Measurements from ENCODE around the gene COL27A1. TPM values are rescaled to one million over a fixed set of nuclear protein-coding genes. Genes with fewer than 3 reads are reported as not detected.
"Not testable (repeated sequence)": the region's sequence is repeated elsewhere in the genome, so short reads cannot be mapped to it uniquely, and the experiment has no call there.

The COL27A1 gene
- polyA plus RNA-seq, 5 donors: 117 to 182 (median 145) TPM

DNA sequence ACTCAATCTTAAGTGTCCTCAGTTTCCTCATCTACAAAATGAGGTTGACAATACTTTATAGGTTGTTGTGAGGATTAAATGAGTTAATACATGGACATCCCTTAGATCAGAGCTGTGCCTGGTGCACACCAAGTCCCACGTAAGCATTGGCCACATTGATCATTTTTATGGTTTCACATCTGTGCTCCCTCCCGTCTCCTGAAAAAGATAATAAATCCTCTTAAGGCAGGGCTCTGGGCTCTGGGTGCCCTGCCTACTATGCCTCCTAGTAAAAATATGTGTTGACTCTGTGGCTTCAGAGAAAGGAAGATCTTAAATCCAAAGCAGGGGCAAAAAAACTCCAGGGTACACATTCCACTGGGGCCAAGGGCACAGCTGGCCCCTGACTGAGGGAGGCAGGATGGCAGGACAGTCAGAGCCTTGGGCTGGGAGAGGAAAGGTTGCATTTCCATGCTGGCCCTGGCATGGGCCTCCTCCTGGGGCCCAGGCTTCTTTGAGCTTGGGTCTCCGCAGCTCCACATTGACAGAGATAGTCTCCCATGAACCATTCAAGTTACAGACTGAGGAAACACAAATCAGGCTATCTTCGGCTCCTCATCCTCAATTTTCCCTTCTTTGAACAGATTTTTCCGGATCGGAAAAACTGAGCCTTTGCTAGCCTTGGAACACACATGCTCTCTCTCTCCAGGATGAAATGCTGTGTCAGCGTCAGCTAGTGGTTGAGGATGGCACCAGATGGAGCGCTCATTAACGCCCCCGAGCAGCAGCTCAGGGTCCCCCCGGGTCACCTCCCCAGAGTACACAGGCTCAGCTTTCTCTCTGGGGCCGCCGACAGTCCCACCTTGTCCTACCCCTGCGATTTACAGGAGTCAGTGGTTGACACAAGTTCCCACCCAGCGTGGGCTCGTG is 33.9 kb upstream of the COL27A1 start:
- DNase-seq: no peak

DNA sequence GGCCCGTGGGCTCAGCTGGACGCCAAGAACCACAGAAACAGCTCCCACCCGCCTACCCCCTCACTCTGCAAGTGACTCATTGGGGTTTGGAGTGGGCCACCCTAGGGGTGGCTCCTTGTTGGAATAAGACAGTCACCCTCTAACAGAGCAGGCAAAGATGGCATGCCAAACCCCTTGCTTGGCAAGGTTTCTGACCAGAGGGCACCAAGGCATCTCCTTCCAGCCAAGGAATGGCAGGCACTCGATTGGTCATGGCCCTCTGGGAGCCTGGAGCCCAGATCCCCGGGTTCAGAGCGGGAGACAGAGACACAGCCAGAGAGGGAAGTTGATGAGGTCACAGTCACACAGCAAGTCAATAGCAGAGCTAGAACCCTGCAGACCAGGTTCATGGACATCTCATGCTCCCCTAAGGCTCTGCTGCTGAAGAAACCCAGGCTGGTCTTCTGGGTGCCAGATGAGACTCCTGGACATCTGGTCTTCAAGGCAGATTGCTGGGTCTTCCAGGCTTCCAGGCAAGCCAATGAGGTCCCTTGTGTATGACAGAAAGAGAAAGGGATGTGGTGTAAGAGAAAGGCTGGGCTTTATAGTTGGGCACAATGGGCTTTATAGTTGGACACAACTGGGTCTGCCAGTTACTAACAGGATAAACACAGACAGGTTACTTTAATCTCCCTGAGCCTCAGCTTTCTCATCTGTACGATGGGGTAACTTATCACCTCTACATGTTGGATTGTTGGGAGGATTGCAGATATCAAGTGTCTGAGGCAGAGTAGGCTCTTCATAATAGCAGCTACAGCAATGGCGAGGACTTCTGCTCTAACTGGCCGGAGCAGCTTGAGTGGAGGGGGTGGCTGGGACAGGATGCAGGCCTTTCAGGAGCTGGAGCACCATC is 33.0 kb upstream of the COL27A1 start:
- no peak for DNase-seq

DNA sequence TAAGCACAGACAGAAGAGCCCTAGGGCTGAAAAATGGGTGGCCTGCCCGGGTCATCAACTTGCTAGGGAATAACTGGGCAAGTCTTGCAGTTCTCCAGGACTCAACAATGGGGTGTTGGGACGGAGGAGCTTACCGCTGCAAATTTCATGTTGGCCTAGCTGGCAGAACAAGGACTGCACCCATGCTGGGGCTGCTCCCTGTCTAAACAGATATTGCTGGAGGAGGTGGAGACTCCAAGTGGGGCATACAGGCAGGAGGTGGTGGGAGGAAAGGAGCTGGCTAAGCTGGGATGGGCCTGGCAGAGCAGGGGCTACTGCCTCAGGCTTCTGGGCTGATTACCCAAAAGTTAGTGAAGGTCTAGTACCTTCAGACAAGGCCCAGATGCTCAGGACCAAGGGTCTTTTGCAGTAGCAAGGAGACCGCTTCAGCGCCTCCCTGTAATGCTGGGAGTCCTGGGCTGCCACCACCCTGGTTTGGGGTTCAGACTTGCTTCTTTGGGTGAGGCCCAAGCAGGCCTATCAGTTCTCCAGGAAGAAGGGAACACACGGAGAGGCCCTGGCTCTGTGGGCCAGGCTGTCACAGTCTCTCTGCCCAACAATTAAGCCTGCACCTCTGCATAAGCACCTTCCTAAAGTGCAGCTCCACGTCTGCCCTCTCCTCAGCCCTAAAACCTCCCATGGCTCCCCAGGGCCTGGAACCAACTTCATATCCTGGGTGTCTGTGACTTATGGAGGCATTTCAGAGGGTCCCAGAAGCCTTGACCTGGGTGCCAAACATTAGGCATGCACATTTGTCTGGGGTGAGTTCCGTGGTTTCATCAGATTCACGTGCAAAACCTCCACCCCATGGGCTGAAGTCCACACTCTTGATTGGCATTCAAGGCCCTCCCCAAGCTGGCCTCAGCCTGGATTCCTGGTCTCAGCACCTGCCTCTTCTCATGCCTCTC is 32.0 kb upstream of the COL27A1 start:
- no peak for DNase-seq

DNA sequence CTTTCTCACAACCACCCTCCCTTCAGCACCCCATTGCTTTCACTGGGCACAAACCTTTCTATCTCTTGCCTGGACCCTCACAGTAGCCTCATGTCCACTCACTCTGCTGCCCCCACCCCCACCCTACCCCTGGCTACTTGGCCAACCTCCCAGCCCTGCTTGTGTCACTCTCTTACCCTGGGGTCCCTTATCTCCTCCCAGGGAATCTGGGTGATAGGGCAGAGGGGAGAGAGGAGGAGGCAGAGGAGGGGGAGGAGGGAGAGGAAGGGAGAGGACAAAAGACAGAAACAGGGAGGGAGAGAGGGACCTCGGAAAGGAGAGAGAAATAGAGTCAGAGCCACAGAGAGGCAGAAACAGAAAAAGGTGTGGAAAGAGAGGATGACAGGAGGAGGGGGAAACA is 31.2 kb upstream of the COL27A1 start:
- no peak for DNase-seq

DNA sequence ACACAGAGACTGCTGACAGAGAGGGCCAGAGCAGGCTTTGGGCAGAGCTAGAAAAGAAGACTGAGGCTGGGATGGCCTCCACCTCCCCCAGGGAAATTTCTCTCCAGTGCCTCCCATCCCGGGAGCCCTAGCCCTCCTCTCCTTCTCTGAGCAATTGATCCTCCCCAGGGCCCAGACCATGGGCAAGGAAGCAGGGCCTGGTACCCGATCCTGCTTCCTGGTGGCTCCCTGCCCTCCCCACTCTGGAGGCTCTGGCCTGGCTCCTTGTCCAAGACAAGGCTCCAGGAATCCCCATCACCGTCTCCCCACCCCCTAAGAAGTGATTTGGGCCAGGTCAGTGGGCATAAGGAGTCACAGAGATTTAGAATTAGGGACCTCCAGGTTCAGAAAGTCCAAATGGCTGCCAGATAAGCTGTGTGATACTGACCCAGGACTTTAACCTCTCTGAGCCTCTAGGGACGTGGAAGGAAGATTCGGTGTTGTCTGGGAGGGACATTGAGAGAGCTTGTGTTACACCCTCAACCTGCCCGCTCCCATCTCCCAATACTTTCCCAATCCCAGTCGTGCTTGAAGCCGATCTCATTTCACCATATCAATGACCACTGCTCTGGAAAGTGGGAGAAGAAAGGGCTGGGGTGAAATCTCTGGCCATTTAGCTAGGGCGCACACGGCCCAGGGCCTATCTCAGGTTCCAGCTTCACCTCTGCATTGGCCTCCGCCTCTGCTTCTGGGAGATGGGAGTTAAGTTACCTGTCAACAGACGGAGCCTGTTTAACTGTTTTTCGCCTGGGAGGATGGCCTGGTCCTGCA is 30.5 kb upstream of the COL27A1 start:
- DNase-seq: no peak

DNA sequence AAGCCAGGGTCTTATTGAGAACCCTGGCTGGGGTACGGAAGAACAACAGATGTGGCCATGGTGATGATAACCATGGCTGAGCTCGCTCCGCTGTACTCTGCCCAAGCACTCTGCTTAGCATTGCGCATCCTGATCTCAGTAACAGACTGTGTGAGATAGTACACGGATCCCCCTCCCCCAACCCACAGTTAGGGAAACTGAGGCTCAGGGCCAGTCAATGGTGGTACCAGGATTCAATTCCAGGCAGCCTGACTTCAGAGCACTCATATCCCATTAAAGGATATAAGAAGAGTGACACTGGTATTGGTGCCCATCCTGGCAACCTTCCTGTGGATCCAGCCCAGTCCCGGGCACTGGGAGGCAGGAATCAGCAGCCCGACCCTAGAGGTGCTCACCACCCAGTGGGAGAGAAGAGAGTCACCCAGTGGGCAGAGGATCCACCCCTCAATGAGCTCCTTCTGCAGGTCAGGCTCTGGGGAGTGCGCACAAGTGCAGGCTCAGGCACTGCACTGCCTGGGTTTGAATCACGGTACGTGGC is 29.8 kb upstream of the COL27A1 start:
- no peak for DNase-seq

DNA sequence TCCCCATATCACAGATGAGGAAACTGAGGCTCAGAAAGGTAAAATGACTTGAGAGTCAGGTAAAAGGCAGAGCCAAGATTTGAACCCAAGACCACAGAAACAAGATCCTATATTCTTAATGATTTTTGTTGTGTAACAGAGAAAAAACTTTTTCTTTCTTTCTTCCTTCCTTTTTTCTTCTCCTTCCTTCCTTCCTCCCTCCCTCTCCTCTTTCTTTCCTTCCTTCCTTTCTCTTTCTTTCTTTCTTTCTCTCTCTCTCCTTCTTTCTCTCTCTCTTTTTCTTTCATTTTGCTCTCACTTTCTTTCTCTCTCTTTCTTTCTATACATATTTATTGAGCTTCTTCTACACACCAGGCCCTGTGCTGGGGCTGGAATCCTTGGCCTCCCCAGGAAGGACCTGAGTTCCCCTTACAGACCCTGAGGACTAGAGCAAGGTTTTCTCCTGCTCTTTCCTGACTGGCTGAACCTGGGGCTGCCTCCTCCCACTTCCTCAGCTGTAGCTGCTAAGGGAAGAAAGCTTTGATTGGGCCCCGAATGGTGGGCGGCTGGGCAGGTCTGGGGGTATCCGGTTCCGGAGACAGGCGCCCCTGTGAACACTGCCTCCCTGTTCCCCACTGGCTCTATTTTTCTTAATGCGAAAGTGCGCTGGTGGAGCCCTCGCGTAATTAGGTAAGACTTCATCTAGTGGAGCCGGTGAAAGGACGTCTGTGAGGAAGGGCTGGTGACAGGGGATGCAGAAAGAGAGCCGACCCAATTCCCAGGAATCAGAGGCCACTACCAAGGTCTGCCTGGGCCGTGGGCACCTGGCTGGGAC is 28.9 kb upstream of the COL27A1 start:
- DNase-seq: no peak

DNA sequence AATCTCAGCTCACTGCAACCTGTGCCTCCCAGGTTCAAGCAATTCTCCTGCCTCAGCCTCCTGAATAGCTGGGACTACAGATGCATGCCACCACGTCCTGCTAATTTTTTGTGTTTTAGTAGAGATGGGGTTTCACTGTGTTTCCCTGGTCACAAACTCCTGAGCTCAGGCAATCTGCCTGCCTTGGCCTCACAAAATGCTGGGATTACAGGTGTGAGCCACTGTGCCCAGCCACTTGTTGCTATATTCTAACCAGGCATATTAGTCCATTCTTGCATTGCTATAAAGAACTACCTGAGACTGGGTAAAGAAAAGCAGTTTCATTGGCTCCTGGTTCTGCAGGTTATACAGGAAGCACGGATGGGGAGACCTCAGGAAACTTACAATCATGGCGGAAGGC is 26.6 kb upstream of the COL27A1 start:
- not testable (repeated sequence) for DNase-seq

DNA sequence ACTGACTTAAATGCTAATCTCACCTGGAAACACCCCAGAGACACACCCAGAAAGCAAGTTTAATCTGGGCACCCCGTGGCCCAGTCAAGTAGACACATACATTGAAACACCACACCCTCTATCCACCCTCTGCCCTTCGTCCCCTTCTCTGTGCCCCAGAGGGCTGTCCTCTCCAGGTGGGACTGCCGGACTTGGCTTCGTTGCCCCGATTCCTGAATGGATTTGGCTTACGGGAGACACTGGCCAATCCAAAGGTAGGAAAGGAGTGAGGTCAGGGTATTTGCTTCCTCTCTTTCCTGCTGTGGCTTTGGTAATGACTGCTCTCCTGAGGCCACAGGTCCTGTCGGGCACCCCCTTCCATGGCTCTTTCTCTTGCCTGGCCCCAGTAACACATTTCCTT is 25.2 kb upstream of the COL27A1 start:
- no peak for DNase-seq

DNA sequence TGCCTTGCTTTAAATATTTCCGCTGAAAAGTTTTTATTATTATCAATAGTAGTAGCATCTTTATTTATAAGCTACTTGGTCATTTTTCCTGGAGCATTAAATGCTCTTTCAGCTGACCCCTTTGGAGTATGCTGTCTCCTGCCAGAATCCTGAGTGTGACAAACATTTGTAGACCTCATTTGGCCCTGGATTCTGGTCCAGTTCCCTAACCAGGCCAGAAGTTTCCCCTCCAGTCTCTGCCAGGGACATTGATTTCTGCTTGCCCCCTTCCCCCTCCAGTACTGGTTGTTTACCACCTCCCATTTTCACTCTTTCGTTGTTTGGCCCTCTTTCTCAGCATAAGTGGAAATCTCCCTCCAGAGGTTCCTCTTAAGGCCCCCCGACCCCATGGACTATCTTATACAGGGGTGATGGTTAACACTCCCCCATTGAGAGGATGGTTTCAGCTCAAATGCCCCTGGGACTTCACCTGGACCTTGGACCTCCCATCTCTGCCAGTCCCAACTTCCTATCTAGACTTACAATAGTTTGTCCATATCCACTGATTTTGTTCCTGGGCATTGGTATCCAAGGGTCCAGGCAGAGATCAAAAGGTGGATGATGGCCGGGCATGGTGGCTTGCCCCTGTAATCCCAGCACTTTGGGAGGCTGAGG is 24.6 kb upstream of the COL27A1 start:
- no peak for DNase-seq

DNA sequence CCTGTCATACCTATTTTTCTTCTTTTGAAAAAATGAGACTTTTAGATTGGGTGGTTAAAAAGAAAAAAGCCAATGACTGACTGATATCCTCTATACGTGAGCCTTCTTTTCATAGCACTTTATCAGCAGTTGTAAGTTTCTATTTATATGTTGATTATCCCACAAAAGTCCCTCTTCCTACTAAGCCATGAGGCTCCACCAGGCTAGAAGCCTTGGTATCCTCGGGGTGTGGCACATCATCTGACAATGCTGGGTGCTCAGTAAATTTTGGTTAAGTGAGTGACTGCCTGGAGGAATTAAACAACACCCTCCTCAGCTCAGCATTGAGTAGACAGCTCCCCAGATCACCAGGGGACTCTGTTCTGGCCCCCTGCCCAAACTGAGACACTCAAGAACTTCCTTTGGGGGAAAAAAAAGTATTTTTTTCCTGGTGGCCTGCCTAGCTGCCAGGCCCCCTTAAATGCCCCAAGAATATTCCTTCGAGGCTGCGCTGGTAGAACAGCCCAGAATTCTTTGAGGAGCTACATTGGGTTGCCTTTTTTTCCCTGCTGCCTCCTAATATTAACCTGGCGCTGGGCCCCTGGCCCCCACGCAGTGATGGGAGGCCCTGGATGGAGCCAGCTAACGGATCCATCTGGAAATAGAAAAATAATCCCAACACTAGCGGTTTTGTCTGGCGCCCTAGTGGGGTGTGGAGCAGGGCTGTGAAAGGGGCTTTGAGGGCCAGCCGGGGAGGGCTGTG is 23.4 kb upstream of the COL27A1 start:
- DNase-seq: no peak

DNA sequence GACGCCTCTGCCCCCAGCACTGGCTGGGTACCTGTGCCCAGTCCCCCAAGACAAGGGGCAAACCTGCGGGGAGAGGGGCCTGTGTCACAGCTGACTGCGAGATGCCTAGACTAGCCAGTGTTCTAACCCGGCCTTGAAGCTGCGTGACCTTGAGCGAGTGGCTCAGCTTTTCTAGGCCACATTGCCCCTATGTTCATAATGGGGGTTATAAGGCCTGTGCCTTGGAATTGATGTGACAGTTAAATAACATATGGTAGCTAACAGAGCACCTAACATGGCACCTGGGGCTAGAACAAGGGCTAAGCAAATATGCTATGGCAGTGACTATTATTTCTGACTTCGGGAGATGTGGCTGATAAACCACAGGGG is 22.8 kb upstream of the COL27A1 start:
- no peak for DNase-seq

DNA sequence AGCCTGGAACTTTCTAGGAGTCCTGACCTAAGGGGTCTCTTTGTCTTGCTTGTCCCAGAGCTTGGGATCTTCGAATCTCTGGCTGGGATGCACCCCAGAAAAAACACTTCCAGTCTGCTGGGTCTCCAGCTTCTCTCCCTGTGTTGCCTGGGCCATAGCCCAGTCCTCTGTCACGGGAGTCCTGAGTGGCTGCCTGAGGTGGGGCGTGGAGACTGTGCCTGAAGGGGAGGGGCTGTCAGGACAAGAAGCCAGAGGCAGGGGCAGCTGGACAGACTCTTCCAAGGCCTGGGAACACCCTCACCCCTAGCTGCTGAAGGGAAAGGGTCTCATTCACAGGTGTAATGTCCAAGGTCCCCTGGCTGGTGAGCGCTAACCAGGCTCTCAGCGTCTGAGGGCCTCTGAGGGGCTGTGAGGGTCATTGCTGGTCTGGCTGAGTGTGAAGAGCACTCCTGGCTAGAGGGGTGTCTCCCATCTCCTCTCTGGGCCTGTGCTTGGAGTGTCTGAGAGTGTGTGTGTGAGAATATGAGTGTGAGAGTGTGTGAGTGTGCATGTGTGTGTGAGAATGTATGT is 20.4 kb upstream of the COL27A1 start:
- DNase-seq: no peak

DNA sequence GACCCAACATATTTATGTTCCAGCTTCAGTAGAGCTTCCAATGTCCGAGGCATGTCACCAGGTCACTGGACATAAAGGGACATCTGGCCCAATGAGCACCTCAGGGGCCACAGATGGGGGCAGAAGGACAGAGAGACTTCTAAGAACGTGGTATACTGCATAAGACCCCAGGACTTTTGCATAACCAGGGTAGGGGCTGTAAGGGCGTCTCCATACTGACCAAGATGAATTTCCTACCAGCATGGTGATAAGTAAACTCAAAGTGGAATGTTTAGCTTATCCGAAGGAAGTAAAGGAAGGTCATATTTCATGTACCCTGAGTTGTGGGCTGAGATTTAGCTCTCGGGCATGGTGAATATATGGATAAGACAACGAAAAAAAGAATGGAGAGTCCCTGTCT is 17.5 kb upstream of the COL27A1 start:
- DNase-seq: no peak

DNA sequence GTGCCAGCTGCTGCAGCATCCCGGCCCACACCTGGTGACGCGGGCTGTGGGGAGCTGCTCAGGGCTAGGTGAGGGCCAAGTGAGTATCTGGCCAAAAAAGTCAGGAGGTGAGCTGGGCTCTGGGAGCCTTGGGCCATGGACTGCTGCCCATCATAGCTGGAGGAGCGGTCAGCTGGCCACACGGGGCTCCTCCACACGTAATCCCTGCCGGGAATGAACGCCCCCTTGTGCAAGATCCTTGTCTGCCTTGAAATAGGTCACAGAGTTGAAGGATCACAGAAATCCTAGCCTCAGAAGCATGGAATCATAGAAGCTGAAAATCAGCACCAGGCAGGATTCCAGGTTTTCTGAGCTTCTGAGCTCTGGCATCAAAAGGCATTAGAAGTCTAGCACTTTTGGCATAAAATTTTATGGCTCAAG is 16.8 kb upstream of the COL27A1 start:
- no peak for DNase-seq

DNA sequence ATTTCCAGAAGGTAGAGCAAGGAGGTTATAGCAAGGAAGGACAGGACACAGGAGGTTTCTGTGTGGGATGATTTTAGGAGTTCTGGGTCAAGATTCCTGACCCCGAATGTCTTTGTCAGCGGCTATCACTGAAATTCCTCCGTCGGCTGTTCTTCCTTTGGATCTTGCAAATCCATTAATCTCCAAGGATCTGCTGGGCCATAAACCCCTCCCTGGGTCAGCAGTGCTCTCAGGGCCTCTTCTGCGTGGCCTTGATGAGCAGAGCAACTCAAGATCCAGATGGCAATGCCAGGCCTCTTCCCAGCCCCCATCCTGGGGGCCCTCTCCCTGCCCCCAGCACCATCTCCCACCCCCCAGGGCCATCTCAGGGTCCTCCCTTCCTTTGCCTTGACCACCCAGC is 16.3 kb upstream of the COL27A1 start:
- no peak for DNase-seq

DNA sequence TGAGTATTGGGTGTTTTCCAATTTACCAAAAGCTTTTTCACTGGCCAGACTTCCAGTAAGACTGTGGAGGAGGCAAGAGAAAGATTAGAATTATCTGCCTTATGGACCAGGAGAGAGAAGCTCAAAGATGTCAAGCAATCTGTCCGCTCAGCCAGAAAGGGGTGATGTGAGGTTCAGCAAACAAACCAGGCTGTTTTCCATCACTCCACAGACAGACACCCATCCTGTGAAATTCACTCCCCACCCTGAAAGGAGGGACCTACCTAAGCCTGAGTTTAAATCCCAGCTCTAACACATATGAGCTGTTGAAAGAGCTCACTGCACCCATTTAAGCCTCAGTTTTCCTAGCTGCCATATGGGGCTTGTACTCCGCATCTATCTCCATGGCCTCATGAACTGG is 14.9 kb upstream of the COL27A1 start:
- DNase-seq: no peak

DNA sequence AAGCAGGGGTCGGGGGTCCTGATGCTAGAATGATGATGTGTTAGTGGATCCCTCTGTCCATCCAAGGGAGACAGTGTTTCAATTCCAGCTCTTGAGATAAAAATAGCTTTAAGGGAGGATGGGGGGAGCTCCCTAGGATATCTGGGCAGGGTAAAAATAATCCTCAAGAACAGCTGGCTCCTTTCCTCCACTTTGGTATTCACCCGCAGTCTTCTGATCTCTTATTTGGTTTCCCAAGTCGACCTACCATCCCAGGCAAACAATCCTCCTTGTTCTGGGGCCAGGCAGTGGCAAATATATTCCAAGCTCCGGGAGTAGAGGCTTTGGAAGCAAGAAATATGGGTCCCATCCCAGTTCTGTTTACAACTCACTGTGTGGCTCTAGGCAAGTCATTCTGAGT is 14.5 kb upstream of the COL27A1 start:
- no peak for DNase-seq
